CD4-positive, alpha-beta T cell treated with Interleukin-10 for 1 hour (primary cell): Measurements from ENCODE around the gene C16orf92.

Experiments
- DNase-seq: peaks from one replicate; pipeline ENCODE4 v3.0.0-alpha.2; 2020

C16orf92 gene

DNA sequence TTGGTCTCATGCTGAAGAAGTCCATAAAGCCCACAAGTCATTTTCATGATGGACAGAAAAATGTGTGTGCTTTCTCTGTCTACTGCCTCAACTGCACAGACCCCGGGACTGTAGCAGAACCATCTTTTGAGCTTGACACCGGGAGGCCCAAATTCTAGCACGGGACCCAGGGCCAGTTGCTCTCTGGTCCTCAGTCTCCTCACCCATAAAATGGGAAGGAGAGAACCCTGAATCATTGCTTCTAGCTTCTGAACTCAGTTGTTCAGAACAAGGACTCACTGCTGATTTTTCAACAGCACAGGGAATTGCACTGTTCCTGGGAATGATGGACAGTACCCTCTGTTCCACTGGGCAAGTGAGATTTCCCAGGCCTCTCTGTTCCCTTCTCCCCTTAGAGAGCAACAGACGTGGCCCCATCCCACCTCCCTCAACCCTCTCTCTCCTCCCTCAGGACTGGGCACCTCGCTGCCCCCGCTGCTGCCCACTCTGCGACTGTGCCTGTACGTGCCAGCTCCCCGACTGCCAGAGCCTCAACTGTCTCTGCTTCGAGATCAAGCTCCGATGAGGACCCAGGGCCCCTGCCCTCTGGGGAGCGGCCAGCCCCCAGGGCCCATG is 40.4 kb downstream of the C16orf92 start:
- no peak for DNase-seq

DNA sequence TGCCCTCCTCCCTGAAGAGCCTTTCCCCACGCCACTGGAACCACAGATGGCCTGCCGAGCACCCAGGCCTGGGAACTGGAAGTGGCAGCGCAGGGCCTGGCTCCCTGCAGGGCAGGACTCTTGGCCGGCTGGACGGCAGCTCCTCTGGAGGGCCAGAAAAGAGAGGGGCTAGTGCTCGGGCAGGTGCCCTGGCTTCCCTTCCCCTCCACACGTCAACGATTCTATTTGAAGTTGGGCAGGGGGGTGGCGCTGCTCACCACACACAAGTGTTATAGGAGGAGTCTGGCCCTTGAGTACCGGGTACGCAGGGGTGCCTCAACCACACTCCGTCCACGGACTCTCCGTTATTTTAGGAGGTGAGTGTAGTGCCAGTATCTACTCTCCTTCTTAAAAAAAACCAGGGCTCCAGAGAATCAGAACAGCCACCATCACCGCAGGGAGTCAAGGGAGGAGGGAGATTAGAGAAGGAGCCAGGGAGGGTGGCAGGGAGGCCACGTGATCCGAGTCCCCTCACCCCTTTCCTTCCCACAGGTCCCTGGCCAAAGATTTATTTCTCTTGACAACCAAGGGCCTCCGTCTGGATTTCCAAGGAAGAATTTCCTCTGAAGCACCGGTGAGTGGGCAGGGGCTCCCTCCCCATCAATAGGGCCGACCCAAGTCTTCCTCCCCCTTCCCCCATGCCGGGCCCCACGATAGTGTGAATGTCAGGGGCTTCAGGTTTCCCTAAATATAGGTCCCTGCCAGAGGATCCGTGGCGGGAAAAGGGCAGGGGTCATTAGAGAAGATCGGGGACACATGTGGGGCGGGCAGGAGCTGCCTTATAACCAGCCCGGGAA is 41.1 kb downstream of the C16orf92 start:
- DNase-seq, result peak; percentile 78

DNA sequence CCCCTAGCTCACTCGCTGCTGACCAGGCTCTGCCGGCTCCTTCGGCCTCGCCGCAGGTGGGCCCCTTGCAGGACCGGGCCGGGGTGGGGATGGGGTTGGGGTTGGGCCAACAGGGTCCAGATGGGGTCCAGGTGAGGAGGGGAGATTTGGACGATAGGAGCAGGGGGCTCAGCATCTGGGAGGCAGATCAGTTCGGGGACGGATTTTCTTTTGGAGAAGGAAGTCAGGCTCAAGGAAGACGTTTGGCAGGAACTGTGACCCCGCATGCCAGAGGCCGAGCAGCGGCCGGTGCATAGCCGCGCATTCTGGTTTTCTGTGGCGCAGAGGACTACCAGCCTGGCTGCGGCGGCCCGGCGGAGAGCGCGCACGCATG is 41.7 kb downstream of the C16orf92 start:
- DNase-seq, result no peak

DNA sequence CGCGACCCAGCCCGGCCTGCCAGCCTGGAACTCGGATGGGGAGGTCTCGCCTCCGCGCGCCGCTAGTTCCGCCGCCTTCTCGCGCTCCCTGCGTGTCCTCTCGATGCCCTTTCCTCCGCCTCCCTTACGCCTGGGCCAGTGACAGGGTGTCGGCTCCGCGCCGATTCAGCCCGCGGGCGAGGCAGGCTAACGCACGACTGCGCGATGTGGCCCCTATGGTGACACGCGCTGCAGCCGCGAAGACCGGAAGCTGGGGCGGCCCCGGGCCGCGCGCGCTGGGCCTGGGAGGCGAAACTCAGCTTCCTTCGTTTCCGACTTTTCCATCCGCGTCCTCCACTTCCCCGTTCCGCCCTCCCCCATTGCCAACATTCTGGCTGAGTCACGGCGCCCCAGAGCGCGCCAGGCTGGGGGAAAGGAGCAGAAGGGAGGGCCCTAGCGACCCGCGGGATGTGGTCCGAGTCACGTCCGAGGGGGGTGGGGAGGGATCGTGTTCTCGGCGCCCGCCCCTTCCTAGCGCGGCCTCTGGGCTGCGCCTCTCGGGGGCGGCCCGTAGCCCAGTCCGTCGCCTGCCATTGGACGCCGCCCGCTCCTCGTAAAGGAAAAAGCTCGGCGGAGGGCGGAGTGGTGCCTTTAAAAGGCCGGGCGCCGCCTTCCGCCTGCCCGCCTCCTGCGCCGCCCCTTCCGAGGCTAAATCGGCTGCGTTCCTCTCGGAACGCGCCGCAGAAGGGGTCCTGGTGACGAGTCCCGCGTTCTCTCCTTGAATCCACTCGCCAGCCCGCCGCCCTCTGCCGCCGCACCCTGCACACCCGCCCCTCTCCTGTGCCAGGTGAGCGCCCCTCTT is 42.3 kb downstream of the C16orf92 start, which contains the start of gene ALDOA:
Gene ALDOA (plus strand): TSS at position 659 of the 841 bp plus-strand sequence. CDS start 1,138 bp downstream, outside the sequence.
- DNase-seq, result peak; percentile 95

DNA sequence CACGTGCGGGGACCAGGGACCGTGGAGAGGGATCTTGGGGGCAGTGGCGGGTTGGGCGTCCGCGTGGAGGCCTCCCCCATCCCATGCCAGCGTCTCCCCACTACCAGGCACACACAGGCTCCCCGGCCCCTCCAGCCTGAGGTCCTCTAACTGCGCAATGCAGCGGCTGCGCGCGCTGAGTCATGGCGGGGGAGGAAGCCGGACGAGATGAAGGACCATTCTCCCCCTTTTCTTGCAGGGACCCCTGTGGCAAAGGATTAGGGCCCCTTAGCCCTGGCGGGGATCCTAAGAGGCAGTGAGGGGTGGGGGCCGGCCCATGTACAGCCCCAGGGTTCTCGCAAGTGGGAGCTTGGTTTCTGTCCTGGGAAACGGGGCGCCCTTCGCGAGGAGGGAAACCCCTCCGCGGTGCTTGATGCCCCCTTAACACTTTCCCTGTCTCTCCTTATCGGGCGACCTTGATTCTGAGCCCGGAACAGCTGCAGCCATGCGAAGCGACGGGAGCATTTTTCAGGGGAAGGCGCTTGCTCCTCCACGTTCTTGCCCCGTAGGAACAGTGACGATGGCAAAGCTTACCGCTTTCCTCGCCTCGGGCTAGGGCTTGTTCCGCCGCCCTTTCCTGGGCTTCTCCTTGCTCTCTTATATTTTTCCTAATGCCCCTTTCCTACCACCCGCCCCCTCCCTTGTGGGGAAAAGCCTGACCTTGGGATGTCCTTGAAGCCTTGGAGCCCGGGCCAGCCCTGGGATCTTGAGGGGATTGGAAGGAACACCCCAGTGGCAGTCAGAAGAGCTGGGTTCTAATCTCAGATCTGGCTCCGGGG is 43.2 kb downstream of the C16orf92 start:
- DNase-seq, result no peak

DNA sequence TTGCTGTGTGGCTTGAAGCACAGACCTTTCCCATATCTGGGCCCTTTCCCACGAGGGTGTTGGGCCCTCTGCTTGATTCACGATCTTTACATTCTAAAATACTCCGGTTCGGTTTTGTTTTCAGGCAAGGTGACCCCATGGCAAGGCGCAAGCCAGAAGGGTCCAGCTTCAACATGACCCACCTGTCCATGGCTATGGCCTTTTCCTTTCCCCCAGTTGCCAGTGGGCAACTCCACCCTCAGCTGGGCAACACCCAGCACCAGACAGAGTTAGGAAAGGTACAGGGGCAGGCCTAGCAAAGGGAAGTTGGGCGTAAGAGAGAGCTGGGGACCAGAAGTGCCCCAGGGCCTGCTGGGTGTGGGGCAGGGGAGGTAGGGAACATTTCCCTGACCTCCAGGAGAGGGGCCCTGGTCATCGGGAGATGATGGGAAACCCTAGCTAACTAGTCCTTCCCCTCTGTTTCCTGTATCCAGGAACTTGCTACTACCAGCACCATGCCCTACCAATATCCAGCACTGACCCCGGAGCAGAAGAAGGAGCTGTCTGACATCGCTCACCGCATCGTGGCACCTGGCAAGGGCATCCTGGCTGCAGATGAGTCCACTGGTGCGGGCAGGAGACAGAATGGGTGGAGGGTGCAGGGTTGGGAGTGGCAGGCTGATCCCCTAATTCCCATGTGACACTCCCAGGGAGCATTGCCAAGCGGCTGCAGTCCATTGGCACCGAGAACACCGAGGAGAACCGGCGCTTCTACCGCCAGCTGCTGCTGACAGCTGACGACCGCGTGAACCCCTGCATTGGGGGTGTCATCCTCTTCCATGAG is 44.0 kb downstream of the C16orf92 start:
- DNase-seq, result no peak

DNA sequence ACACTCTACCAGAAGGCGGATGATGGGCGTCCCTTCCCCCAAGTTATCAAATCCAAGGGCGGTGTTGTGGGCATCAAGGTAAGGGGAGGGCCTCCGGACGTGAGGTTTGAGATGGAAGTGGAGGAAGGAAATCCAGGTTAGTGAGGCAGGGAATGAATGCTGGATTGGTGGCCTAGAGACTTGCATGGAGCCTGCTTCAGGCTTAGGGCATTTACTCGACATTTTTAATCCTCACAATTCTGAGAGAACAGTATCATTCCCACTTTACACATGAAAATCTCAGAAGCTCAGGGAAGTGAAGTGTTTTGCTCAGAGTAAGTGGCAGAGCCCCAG is 44.6 kb downstream of the C16orf92 start:
- DNase-seq, result no peak

DNA sequence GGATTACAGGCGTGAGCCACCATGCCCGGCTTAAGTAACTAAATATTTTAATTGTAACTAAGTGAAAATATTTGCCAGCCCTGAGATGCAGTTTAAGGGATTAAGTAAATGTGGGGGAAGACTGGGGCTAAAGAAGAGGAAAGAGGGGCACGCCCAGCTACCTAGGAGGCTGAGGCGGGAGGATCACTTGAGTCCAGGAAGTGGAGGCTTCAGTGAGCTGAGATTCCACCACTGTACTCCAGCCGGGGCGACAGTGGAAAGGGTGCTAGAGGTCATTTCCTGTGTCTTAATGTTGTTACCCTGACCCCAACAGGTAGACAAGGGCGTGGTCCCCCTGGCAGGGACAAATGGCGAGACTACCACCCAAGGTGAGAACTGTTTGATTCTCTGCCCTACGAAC is 45.3 kb downstream of the C16orf92 start:
- DNase-seq, result no peak

DNA sequence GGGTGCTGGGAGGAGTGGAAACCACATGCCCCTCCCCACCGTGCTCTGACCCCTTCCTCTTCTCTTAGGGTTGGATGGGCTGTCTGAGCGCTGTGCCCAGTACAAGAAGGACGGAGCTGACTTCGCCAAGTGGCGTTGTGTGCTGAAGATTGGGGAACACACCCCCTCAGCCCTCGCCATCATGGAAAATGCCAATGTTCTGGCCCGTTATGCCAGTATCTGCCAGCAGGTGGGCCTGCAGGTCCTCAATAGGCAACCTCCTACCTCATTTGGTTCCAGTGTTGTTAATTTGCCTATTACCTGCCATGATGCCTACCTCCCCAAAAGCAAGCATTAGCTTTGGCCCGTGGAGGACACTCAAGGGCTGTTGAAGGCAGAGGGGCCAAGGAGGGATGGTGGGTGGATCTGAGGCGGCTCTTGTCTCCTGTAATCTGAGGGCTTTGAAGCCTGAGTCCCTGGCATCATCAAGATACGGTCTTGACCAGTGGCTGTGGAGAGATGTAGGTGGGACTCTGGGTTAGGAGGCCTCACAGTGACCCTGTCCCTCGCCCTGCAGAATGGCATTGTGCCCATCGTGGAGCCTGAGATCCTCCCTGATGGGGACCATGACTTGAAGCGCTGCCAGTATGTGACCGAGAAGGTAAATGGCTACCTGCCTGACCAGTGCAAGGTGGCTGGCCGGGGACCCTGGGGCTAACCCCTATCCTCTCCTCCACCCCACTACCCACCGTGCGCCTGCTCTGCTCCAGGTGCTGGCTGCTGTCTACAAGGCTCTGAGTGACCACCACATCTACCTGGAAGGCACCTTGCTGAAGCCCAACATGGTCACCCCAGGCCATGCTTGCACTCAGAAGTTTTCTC is 46.0 kb downstream of the C16orf92 start:
- peak; percentile 69 for DNase-seq

DNA sequence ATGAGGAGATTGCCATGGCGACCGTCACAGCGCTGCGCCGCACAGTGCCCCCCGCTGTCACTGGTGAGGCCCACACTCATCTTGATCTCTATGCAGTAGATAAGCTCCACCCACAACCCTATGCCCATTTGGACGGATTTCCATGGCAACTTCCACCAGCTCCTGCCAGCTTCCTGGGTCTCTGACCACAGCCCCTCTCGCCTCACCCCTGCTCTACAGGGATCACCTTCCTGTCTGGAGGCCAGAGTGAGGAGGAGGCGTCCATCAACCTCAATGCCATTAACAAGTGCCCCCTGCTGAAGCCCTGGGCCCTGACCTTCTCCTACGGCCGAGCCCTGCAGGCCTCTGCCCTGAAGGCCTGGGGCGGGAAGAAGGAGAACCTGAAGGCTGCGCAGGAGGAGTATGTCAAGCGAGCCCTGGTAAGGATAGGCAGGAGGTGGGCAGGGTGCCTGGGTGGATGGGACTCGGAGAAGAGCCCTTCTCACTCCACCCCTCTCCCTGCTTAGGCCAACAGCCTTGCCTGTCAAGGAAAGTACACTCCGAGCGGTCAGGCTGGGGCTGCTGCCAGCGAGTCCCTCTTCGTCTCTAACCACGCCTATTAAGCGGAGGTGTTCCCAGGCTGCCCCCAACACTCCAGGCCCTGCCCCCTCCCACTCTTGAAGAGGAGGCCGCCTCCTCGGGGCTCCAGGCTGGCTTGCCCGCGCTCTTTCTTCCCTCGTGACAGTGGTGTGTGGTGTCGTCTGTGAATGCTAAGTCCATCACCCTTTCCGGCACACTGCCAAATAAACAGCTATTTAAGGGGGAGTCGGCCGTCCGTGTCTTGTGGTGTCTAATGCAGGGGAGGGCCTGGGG is 46.8 kb downstream of the C16orf92 start:
- no peak for DNase-seq

DNA sequence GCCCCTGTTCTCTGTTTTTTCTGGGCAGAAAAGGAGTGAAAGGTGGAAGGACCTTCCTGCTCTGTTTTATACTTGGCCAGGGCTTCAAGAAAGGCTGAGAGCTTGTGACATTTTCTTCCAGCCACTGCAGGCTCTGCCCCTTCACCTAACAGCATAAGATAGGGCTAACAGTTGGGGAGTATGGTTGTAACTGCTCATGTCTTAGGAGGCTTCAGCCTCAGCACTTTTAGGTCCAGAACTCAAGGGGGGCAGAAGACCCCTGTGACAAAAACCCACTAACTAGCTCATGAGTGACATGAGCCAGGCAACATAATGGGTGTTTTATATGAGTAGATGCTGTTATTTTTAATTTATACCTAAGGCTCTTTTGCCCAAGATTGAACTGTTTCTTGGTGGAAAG is 47.5 kb downstream of the C16orf92 start:
- no peak for DNase-seq
